Choroid plexus epithelial cell (primary cell): ENCODE results near the gene TNNI3K.

ENCODE experiments used
- DNase-seq: peaks from one replicate; pipeline ENCODE4 v3.0.0-alpha.2; 2010; ENCODE audit warnings: low read depth
- H3K4me3 ChIP-seq: 2 replicates; pipeline ENCODE4 v1.5.1; 2011; ENCODE audit warnings: low read depth, mild to moderate bottlenecking, control low read depth, low read length, moderate library complexity
- CTCF ChIP-seq: conservative IDR thresholded peaks from 2 replicates; pipeline ENCODE4 v1.5.1; 2011; ENCODE audit warnings: low read depth, mild to moderate bottlenecking, control low read depth, inconsistent platforms, low read length, moderate library complexity

Gene TNNI3K

GRCh38 chr1:74314438-74314837 is 79.3 kb downstream of the TNNI3K start:
- no peak for DNase-seq
- no peak overlapping the region for H3K4me3 ChIP-seq
- TF ChIP-seq CTCF = no peak

- DNase-seq = no peak
- TF ChIP-seq CTCF = no peak
- H3K4me3 ChIP-seq = no peak overlapping the region
These were observed 81.1 kb downstream of the TNNI3K start for GRCh38 chr1:74316302-74316701.

- no peak for DNase-seq
- no peak for TF ChIP-seq CTCF
- H3K4me3 ChIP-seq = no peak overlapping the region
These were observed 82.5 kb downstream of the TNNI3K start for GRCh38 chr1:74317663-74318062.

- no peak for DNase-seq
- no peak for TF ChIP-seq CTCF
- H3K4me3 ChIP-seq = no peak overlapping the region
These were observed 88.8 kb downstream of the TNNI3K start for GRCh38 chr1:74323937-74324473.

GRCh38 chr1:74324684-74325448 is 89.7 kb downstream of the TNNI3K start:
- no peak for DNase-seq
- no peak for TF ChIP-seq CTCF
- H3K4me3 ChIP-seq = no peak overlapping the region

GRCh38 chr1:74328851-74329250 is 93.7 kb downstream of the TNNI3K start:
- no peak for TF ChIP-seq CTCF
- no peak overlapping the region for H3K4me3 ChIP-seq
- DNase-seq = no peak

GRCh38 chr1:74333244-74333643 is 98.1 kb downstream of the TNNI3K start:
- no peak for TF ChIP-seq CTCF
- no peak overlapping the region for H3K4me3 ChIP-seq
- no peak for DNase-seq
